Activated T-cell treated with anti-CD3 and anti-CD28 coated beads for 1 hour (primary cell): Measurements from ENCODE around the gene NEK10.
A peak's percentile ranks its signal among the peaks of the same experiment; 100 is the strongest.

Experiments
- DNase-seq: peaks from one replicate; pipeline ENCODE4 v3.0.0-alpha.2; 2020; ENCODE audit warnings: low read depth

Gene NEK10

GRCh38 chr3:27171113-27171512 lies 198.1 kb downstream of the NEK10 start:
- DNase-seq, result no peak

- DNase-seq, result no peak
These were observed 202.3 kb downstream of the NEK10 start for GRCh38 chr3:27166888-27167287.

DNA sequence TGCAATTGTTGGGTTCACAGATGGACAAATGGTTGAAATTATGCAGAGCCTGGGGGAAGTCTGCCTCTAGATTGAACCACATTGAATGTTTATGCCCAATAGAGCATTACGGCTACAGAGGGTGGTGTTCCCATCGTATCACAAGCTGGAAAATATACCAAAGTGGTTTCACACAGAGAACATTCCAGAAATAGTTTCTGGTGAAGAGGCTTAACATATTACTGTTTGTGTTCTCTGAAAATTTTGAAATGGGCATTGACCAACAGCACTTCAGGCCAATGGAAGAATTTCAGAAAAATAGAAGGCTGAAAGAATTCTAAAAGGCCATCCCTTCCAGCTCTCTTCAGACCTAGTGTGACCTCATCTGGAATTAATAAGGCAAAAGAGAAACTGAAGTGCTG lies 203.9 kb downstream of the NEK10 start:
- no peak for DNase-seq

GRCh38 chr3:27160779-27161287 lies 208.3 kb downstream of the NEK10 start:
- DNase-seq, result no peak

GRCh38 chr3:27160146-27160545 lies 209.0 kb downstream of the NEK10 start:
- DNase-seq, result no peak

- DNase-seq, result no peak
These were observed 222.0 kb downstream of the NEK10 start for GRCh38 chr3:27147215-27147614.

DNA sequence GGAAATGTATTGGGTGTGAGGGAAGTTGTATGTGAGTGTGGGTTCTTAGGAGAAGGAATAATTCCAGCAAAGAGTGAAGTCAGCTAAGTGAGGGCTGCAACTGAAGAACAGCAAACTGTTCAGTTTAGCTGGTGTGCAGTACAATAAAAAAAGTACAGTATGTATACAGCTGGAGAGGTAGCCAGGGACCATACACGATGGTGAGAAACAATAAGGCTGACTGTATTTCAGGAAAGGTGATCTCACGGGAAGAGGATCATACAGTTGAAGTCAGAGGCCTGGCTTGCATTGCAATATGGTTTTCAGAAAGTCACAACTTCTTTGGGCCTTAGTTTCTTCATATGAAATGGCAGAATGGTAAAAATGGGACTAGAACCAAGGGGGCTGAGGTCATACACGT lies 222.4 kb downstream of the NEK10 start:
- DNase-seq, result no peak

GRCh38 chr3:27145719-27146118 lies 223.5 kb downstream of the NEK10 start:
- no peak for DNase-seq

GRCh38 chr3:27141668-27142067 lies 227.5 kb downstream of the NEK10 start:
- DNase-seq, result no peak

GRCh38 chr3:27138562-27138961 lies 230.6 kb downstream of the NEK10 start:
- DNase-seq, result no peak

- DNase-seq, result no peak
These were observed 231.2 kb downstream of the NEK10 start for GRCh38 chr3:27138005-27138404.

- DNase-seq, result peak; percentile 45
These were observed 234.9 kb downstream of the NEK10 start for GRCh38 chr3:27134171-27134796.

GRCh38 chr3:27133060-27133459 lies 236.1 kb downstream of the NEK10 start:
- DNase-seq, result no peak

DNA sequence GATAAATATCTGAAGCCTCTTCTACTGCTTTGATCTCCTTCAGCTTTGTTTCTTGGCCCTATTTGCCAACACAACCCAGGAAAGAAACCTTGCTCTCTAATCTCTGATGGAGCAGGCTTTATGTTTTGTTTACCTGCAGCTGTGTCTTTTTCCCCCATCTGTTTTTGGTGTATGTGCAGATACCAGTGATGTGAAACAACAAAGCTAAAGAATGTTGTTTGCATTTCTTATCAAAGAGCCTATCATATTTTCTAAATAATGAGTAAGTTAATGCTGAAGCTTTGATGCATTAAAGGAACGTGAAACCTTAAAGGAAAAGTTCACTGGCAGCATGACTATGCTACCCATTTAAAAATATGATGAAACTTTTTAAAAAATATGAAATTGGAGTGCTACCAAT lies 238.4 kb downstream of the NEK10 start:
- DNase-seq, result no peak

DNA sequence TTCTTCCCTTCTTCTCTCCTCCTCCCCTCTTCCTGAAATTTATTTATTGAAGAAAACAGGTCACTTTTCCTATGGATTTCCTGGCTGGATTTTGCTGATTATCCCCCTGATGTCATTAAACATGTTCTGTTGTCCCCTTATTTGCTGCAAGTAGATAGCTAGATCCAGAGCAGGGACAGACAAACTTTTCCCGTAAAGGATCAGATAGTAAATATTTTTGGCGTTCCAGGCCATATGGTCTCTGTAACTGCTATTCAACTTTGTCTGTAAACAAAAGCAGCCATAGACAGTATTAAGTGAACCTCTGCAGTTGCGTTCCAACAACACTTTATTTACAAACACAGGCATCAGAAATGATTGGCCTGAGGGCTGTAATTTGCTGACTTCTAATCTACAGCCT lies 241.3 kb downstream of the NEK10 start:
- no peak for DNase-seq

DNA sequence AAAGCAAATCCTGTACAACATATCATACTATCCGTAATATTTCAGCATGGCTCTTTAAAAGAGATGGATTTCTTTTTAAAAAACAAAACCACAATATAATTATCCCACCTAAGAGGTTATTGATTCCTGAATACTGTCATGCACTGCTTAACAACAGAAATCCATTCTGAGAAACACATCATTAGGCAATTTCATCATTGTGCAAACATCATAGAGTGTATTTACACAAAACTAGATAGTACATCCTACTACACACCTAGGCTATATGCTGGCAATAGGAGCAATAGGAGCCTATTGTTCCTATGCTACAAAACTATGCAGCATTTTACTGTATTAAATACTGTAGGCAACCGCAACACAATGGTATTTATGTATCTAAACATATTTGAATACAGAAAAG lies 242.0 kb downstream of the NEK10 start:
- DNase-seq, result no peak

DNA sequence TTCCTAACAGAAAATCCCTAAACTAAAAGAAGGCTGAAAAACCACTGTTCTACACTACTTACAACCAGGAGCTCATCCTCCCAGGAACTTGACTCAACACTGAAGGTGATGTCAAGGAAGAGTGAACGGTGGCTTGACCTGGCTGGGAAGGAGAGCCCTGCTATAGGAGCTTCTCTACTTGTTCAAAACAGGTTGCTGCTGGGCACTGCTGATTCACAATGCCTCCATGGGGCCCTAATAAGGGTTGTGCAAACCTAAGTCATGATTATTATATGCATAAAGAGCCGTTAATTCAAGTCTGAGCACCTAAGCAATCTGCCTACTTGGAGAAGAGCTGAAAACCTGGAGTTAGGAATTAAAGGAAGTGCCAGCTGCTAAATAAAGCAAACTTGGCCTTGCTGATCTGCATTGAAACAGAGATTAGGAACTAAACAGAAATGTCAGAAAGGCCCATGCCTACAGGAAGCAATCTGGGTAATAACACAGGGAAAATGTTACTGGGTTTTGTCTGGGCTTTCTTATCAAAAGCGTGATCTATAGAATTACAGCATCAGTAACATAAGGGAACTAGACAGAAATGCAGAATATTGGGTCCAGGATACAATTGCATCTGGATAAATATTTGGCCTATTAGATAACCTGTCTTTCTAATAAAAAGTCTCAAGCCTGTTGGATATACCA lies 243.2 kb downstream of the NEK10 start:
- DNase-seq, result no peak

DNA sequence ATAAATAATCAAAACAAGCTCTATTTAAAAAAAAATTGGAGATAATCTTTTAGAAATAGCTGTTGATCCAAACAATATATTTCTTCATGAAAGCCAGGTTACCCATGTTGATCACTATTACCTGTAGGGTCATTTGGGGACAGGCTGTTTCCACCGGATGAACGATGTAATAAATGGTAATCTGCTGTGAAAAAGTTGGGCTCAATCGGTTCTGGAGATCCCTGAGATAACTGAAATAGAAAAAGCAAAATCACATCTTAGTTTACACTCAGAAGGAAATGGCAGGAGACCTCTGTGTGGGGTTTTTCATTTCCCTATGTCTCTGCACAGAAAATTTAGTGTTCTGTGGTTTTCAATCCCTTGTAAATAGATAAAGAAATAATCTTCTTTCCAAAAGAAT lies 249.5 kb downstream of the NEK10 start:
- no peak for DNase-seq

DNA sequence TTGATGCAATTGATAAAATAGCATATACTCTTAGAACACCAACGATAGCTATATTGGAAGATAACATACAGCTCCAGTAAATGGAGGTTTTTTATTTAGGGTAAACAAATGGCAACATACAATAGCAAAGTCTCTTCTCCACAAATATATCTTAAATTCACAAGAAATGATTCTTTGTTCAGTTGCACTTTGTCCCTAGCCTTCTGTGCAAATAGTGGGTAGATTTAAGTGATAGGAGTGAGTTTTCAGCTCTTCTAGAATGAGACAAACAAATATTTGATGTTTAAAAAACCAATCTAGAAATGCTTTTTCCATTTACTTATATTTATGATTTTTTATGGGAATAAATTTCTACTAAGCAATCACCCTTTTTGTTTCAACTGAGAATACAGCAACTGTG lies 253.8 kb downstream of the NEK10 start:
- no peak for DNase-seq

- no peak for DNase-seq
These were observed 254.5 kb downstream of the NEK10 start for GRCh38 chr3:27114684-27115083.

- DNase-seq, result no peak
These were observed 255.1 kb downstream of the NEK10 start for GRCh38 chr3:27114129-27114528.

DNA sequence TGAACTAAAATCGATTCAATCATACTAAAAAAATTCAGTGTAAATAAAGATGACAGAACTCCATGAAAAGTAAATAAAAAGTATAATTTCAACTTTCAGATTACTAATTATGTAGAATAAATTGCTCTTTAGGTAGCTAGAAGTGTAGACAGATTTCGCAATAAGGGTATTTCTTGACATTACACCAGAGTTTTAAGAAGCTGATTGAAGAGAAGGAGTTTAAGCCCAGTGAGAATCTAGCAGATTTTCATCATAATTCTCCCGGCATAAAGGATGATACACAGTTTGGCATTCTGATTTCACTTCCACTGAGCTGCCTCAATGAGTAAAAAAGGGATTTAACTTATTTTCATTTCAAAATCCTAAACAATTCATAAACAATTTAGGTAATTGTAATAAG lies 259.2 kb downstream of the NEK10 start:
- DNase-seq, result no peak

- DNase-seq, result no peak
These were observed 260.9 kb downstream of the NEK10 start for GRCh38 chr3:27108322-27108721.

DNA sequence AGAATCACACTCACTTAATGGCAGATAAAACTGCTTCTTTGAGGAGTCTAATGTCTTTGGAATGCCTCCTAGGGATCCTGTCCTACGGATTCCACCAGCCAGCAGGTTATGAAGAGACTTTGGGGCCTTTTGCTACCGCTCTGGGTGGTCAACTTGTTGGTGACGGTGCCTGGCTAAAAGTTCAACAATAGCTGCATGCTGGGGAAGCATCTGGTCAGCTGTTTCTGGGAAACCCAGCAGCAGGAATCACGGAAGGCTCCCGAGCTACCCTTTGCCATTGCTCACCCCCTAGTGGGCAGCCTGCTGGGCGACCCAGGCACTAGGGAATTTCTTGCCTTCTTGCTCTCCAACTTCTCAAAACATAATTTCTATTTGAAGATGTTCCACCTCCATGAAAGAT lies 263.3 kb downstream of the NEK10 start:
- DNase-seq, result no peak
